Breast epithelium (tissue), 4 donors: ENCODE data around the gene PSKH1. TPM values are rescaled to one million over a fixed set of nuclear protein-coding genes. Genes with fewer than 3 reads are reported as not detected.

Source experiments
- DNase-seq, 2 donors: peaks; one replicate each; pipeline ENCODE4 v3.0.0-alpha.2; 2019; ENCODE audit warnings: low spot score in 2 of 2
- H3K27ac ChIP-seq, 2 donors: fragments of 200-600 bp; sonication (generic) in 1 of 2; one replicate each; pipeline ENCODE4 v1.5.1; 2016 to 2019; ENCODE audit warnings: mild to moderate bottlenecking in 1 of 2
- H3K27me3 ChIP-seq, 2 donors: fragments of 200-600 bp; sonication (generic) in 1 of 2; one replicate each; pipeline versions ENCODE4 v1.5.1 to v1.6.0; 2017 to 2019; ENCODE audit warnings: control low read depth in 1 of 2, mild to moderate bottlenecking in 1 of 2
- H3K36me3 ChIP-seq: fragments of 200-600 bp; one replicate; pipeline ENCODE4 v1.5.1; 2019
- H3K4me1 ChIP-seq, 2 donors: fragments of 200-600 bp; sonication (generic); one replicate each; pipeline ENCODE4 v1.5.1; 2016 to 2019; ENCODE audit warnings: control low read depth in 1 of 2
- H3K4me3 ChIP-seq, 3 donors: fragments of 200-600 bp; sonication (generic); 1 replicate in 2 of 3; 2 replicates in 1 of 3; pipeline ENCODE4 v1.5.1; 2016 to 2019; ENCODE audit warnings: mild to moderate bottlenecking in 3 of 3, moderate library complexity in 2 of 3
- H3K9me3 ChIP-seq, 2 donors: fragments of 200-600 bp; sonication (generic) in 1 of 2; one replicate each; pipeline ENCODE4 v1.5.1; 2016 to 2019; ENCODE audit warnings: control low read depth in 1 of 2
- CTCF ChIP-seq, 3 donors: fragments of 450-650 bp; IDR thresholded peaks; one replicate each; pipeline ENCODE4 v1.5.1; 2016 to 2017; ENCODE audit warnings: antibody characterized with exemption in 3 of 3, mild to moderate bottlenecking in 3 of 3, moderate library complexity in 3 of 3
- POLR2A ChIP-seq: fragments of 450-650 bp; IDR thresholded peaks from one replicate; pipeline ENCODE4 v1.6.1; 2016; ENCODE audit warnings: antibody characterized with exemption, mild to moderate bottlenecking, moderate library complexity
- POLR2AphosphoS5 ChIP-seq, 3 donors: sonication (generic); formaldehyde crosslinking; IDR thresholded peaks; one replicate each; pipeline ENCODE4 v1.6.1; 2017; ENCODE audit warnings: antibody characterized with exemption in 3 of 3
- intact Hi-C: fragments of 100-400 bp; cut with DNase I; formaldehyde crosslinking; loops from one replicate; pipeline ENCODE4 v1.15.1; 2023; ENCODE audit warnings: low total_unique reads
- total RNA-seq, 3 donors: library from RNA; depleted of rRNA; stranded (reverse); fragments of >200 nt; gene quantifications; one replicate each; pipeline ENCODE4 v1.1.0, GENCODE V29; 2016

Gene PSKH1
- total RNA-seq, 3 donors from 2014 or later: 17.3 to 20.5 (median 17.4) TPM

DNA sequence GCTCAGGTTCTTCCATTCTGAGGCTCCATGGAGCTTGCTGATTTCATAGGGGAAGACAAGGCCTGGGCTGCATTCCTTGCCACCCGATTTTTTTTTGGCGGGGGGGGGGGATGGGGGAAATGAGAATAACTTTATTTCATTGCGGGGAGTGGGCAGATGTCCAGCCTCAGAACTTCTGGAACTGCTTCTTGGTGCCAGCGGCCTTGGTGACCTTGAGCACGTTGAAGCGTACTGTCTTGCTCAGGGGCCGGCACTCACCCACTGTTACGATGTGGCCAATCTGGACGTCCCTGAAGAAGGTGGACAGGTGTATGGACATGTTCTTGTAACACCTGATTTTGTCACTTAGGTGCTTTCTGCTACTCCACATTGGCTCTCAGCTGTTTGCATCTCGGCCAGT lies 37.3 kb upstream of the PSKH1 start:
- H3K4me3 ChIP-seq: no peak overlapping the region
- H3K4me1 ChIP-seq: peaks cover 6 to 12% of the 10 kb centered on the region in 2 donors
- H3K9me3 ChIP-seq: no peaks in the 10 kb centered on the region
- no peak for DNase-seq
- no peaks in the 10 kb centered on the region for H3K36me3 ChIP-seq
- no peak for TF ChIP-seq CTCF (IDR thresholded peaks at IDR 0.05)
- peak overlapping the region; percentile 68 to 69 for H3K27ac ChIP-seq
- H3K27me3 ChIP-seq: no peaks in the 10 kb centered on the region
- intact Hi-C loops: no loop called here

- Histone ChIP-seq H3K4me3 (no peak overlapping the region), H3K27me3 (no peaks in the 10 kb centered on the region), H3K4me1 (peaks cover 6 to 12% of the 10 kb centered on the region in 2 donors), H3K9me3 (no peaks in the 10 kb centered on the region), H3K36me3 (no peaks in the 10 kb centered on the region), H3K27ac (peak overlapping the region; percentile 91 to 93)
- intact Hi-C loops: no loop called here
- TF ChIP-seq POLR2A (no peak), POLR2AphosphoS5 (IDR thresholded peaks at IDR 0.05) (no peak), CTCF (IDR thresholded peaks at IDR 0.05) (no peak)
- DNase-seq: no peak
Measured at GRCh38 chr16:67856927-67857546, 36.0 kb upstream of the PSKH1 start.

DNA sequence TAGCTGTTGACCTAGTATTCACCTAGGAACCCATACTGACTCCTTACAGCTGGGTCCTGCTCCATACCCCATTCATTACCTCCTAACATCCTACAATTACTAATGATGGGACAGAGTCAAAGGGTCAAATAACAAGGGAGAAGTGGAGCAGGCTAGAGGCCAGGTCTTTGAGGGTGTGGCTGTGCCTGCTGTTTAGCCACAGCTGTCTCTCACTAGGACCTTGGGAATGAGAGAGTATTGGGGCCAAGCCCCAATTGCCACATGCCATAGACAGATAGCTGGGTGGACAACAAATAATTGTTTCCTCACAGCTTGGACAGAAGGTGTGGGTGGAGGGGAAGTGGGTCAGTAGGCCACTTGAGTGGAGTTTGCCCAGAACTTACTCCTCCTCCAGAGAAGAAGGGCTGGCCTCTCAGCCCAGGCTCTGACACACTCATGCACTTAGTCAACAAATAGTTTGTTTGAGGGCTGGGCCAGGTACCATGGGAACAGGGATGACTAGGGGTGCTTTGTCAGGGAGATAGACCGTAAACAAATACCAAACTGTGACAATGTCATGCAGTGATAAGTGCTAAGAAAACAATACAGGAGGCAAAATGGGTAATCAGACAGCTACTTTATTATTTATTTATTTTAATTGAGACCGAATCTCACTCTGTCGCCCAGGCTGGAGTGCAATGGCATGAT lies 35.4 kb upstream of the PSKH1 start:
- Histone ChIP-seq H3K36me3 (no peaks in the 10 kb centered on the region), H3K27ac (peak overlapping the region; percentile 91 to 93), H3K27me3 (no peaks in the 10 kb centered on the region), H3K4me1 (peaks cover 6 to 12% of the 10 kb centered on the region in 2 donors), H3K9me3 (no peaks in the 10 kb centered on the region), H3K4me3 (no peak overlapping the region)
- intact Hi-C loops: no loop called here
- TF ChIP-seq POLR2AphosphoS5 (IDR thresholded peaks at IDR 0.05) (peak in 2 of 3 donors; percentile 73 to 82), CTCF (IDR thresholded peaks at IDR 0.05) (no peak)
- DNase-seq: peak; percentile 84 to 85

DNA sequence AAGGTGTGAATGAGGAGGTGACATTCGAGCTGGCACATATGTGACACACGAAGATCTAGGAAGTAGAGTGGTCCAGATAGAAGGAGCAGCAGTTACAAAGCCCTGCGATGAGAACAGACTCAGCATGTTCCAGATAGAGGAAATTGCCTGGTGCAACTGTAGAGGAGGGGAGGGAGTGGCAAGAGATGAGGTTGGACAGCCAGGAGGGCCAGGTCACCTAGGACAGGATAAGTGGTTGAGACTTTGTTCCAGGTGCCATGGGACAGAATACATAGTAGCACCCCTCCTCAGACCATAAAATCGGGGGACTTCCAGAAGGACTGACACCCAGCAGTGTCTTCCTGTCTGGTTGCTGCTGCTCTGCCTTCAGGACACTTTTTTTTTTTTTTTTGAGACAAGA lies 34.6 kb upstream of the PSKH1 start:
- intact Hi-C loops: no loop called here
- no peak for DNase-seq
- Histone ChIP-seq H3K4me1 (peaks cover 6 to 12% of the 10 kb centered on the region in 2 donors), H3K27ac (peak overlapping the region; percentile 91 to 93), H3K36me3 (no peaks in the 10 kb centered on the region), H3K27me3 (no peaks in the 10 kb centered on the region), H3K4me3 (no peak overlapping the region), H3K9me3 (no peaks in the 10 kb centered on the region)
- TF ChIP-seq CTCF (IDR thresholded peaks at IDR 0.05): no peak
- TF ChIP-seq POLR2A: no peak
- no peak for TF ChIP-seq POLR2AphosphoS5 (IDR thresholded peaks at IDR 0.05)

DNA sequence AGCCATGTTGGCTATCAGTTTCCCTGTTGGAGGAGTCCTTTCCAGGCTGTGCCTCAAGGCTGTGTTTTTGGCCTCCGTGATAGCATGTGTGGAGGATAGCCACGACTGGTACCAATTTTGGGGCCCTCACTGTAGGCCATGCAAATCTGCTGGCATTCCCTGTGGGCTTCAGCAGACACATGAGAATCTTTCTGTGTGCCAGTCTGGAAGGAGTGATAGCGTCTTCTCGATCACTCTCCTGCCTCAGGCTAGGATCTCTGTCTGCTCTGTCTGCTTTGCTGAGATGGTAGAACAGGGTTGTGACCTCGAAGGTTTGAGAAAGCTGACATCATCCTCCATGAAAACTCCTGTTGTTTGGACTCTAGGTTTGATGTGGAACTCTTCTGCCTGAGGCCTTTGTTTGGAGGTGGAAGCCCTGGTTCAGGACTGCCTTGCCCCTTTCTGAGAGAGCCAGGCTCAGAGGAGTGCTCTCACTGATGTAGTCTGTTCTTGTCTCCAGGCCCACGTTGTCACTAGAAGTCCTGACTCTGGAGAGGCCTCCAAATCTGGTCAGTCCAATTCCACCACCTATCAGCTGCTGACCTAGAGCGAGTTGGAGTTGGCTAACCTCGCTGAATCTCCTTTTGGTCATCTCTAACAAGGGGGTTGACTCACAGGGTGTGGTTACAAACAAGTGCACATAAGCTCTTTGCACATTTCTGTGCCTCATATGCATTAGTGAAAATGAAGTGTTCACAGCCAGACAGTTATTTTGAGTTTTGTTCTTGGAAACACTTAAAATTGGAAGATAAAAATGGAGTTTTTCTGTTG lies 32.3 kb upstream of the PSKH1 start:
- no peaks in the 10 kb centered on the region for H3K27me3 ChIP-seq
- DNase-seq: no peak
- intact Hi-C loops: no loop called here
- H3K9me3 ChIP-seq: no peaks in the 10 kb centered on the region
- H3K4me1 ChIP-seq: peaks cover 6 to 16% of the 10 kb centered on the region in 2 donors
- H3K36me3 ChIP-seq: no peaks in the 10 kb centered on the region
- H3K27ac ChIP-seq: peak overlapping the region; percentile 52 to 63
- H3K4me3 ChIP-seq: no peak overlapping the region
- no peak for TF ChIP-seq POLR2A
